Measurements from ENCODE around the gene SMAD6.

SMAD6 gene

DNA sequence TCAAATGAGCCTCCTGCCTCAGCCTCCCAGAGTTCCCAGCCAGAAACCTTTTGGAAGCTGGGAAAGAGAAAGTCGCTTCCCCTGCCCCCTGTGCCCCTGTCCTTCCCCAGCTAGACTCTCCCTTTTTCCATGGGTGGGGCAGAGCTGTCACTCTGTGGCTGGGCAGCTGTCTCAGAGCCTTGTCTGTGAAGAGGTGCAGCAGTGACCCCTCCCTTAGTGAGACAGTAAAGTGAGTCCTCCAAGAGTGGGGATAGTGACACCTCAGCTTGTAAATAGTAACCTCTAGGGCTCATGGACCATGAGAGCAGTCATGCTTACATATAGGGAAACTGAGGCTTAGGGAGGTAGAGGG is 76.3 kb downstream of the SMAD6 start:
- no peak for DNase-seq

GRCh38 chr15:66778716-66779115 is 76.7 kb downstream of the SMAD6 start:
- no peak for DNase-seq

DNA sequence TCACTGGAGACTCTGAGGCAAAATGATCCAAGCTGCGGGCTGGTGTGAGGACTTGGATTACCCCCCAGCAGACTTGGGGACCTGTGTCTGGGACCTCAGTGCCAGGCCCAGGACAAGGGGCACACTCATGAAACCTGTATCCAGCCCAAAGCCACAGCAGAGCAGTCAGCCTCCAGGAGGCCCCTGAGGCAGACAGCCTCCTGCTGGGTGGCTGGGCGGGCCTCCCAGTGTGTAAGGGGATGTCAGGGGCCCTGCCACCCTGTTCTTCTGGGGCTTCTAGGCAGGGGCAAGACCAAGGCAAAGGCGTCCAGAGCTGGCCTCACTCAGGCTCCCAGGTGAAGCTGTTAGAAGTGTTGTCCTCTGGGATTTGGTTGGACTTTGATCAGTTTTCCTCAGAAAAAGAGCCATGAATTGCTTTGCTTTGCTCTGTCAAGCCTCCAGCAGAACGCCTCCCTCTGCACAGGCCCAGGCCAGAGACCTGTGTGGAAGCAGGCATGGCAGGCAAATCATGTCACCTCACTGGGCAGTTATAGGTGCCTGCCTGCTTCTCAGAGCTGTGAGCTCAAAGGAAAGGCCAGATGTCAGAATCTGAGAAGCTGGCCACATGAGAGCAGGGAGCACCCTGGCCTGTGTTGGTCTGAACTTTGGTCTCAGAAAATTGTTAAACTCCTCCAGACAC is 77.4 kb downstream of the SMAD6 start:
- DNase-seq = no peak

DNA sequence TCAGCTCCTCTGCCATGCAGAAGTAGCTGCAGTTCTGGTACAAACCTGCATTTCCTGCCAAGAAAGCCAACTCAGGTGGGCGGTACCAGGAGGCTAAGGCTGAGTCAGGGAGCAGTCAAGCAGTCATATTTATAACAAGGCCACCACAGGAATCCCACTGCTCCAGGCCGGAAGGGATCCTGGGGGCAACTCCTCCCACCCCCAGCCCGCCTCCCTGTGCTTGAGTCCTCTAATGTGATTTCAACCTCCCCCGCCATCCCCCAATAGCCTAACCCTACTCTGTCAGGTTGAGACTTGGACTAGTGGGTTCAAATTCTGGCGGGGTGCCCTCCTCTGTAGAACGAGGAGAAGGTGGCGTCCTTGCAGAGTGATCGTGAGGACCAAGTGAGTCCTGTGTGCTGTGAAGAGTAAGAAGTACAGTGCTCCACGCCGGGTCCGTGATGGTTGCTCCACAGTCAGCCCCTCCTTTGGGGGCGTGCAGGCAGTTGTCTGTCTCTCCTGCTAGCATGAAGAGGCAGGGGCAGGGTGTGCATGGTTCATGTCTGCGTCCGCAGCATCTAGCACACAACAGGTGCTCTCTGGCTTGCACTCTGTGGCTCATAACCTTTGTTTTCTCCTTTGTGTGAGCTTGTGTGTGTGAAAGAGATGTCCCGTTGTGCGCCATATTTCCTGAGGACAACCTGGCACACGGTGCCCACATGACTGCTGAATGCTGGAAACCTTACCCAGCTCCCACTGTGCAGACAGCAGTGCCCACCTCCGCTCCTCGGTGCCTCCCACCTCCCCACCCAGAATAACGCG is 78.3 kb downstream of the SMAD6 start:
- DNase-seq = no peak

GRCh38 chr15:66780973-66781718 is 79.1 kb downstream of the SMAD6 start:
- DNase-seq = no peak

- DNase-seq = no peak
Observed at GRCh38 chr15:66782785-66783184, 80.7 kb downstream of the SMAD6 start.

DNA sequence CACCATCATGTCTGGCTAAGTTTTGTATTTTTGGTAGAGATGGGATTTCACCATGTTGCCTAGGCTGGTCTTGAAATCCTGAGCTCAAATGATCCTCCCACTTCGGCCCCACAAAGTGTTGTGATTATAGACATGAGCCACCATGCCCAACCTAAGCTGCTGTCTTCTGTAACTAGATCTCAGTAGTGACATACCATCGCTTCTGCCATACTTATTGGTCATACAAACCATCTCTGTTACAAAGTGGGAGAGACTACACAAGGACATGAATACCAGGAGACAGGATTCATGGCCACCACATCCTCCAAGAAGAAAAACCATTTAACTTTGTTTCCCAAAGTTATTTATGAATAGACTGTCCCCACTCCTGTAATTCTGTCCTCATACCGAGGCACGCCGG is 81.3 kb downstream of the SMAD6 start:
- DNase-seq = no peak

DNA sequence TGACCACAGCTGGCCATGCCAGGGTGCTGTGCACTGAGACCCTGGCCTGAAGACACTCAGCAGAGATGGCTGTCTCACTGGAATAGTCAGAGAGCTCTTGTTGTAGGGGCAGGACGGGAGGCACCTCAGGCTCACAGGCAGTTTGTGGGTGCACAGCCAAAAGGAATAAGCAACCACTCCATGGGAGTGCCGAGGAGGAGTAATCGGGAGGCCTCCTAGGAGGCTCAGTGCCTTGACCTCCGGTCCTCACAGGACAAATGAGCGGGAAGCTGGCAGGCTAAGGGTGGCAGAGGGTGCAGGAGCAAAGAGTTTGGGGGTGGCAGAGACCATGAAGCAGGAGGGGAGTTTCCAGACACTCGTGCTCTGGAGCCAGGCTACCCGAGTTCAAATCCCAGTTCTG is 81.7 kb downstream of the SMAD6 start:
- DNase-seq = no peak

GRCh38 chr15:66784174-66784573 is 82.1 kb downstream of the SMAD6 start:
- no peak for DNase-seq

- DNase-seq = no peak
Observed at GRCh38 chr15:66785637-66786036, 83.6 kb downstream of the SMAD6 start.

- DNase-seq = no peak
Observed at GRCh38 chr15:66786222-66786621, 84.2 kb downstream of the SMAD6 start.

GRCh38 chr15:66786708-66787488 is 84.9 kb downstream of the SMAD6 start:
- DNase-seq = no peak

DNA sequence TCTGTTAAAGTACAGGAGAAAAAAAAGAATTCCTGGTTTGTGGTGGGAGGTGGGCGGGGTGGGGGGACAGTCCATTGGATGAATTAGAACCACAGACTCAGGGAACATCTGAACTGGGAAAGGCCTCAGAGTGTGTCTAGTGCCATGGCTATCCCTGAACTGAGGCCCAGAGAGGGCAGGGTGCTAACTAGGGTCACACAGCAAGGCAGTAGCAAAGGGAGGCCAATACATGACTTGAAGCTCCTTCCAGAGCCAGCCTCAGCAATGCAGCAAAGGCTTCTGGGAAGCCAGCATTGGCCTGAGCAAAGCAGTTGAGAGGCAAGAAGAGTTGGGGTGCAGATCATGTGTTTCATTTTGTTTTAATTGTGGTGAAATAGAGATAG is 85.4 kb downstream of the SMAD6 start:
- DNase-seq = no peak

DNA sequence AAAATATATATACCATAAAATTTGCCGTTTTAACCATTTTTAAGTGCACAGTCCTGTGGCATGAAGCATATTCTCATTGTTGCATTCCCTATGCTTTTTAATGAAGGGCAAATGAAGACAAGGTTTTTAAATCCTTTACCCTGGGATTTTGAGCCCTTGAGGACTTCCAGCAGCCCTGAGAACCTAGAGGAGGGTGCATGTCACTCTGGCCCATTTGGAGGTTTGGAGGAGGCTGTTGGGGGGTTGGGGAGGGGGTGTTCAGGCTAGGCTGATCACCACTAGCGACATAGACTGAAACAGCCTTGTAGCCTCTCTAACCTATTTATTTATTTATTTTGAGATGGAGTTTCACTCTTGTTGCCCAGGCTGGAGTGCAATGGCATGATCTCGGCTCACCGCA is 86.0 kb downstream of the SMAD6 start:
- DNase-seq = no peak

GRCh38 chr15:66789029-66790025 is 87.3 kb downstream of the SMAD6 start:
- DNase-seq = peak; percentile 60

DNA sequence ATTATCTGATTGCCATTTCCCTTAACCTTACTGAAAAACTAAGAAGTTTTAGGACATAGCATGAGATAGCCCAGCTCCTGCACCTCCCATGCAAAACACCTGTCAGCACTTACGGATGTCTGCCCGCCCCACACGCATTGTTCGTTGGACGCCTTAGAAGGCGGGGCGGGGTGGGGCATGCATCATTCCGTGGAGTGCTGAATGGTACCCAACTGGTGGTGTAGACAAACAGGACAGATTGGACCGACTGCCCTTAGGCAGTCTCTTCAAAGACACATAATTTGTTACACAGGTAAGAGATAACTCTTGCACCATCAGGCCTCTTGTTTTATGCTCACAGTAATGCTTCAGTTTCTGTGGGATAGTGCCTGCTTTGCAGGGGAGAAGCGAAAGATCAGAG is 93.8 kb downstream of the SMAD6 start:
- no peak for DNase-seq

- no peak for DNase-seq
Observed at GRCh38 chr15:66796343-66796742, 94.3 kb downstream of the SMAD6 start.

DNA sequence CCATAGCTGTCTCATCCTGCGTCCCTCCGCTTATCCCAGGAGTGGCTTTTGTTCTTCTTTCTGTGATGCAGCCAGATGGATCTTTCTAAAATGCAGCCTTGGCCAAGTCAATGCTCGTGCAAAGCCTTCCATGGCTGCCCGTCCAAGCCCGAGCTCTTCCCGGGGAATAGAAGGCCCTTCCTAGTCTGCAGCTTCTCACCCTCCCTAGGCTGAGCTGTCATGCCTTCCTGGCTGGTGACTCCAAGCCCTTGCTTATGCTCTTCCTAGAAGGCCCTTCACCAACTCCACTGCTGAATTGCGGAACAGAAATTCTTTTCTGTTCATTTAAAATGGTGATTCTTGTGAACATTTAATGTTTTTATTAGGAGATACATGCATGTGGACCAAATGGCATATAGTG is 95.9 kb downstream of the SMAD6 start:
- DNase-seq = no peak

- DNase-seq = no peak
Observed at GRCh38 chr15:66798426-66799061, 96.5 kb downstream of the SMAD6 start.

DNA sequence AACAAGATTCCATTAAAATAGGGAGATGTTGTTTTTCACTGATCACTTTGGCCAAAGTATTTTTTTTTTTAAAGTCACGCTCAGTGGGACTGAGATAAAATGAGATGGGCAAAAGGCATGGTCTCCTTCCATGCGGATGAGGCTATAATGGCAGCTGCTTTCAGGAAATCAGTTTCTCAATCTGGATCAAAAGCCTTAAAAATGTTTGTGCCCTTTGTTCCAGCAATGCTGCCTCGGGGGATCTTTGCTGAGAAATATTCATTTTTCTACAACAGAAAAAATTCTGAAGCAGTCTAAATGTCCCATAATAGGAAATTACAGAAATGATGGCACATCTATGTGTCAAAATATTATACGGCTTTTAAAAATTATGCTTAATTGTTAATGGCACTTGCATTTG is 97.2 kb downstream of the SMAD6 start:
- DNase-seq = no peak

- DNase-seq = no peak
Observed at GRCh38 chr15:66800584-66801235, 98.7 kb downstream of the SMAD6 start.

Measured in hematopoietic multipotent progenitor cell treated with erythropoietin and hydrocortisone succinate and interleukin-3 and kit ligand, for 6 days (in vitro differentiated cells).